ENCODE measurements around the gene PTGIS.

The PTGIS gene

GRCh38 chr20:49519212-49519712 lies 48.7 kb downstream of the PTGIS start:
- Mint-ChIP-seq H3K36me3 (ENCODE audit: low read depth) (no peaks in the 10 kb centered on the region), H3K4me3 (no peak overlapping the region), H3K4me1 (ENCODE audit: low read depth) (no peaks in the 10 kb centered on the region), H3K27me3 (ENCODE audit: low read depth) (peaks cover 34% of the 10 kb centered on the region), H3K27ac (no peak overlapping the region), H3K9me3 (no peaks in the 10 kb centered on the region)

GRCh38 chr20:49518576-49518975 lies 49.4 kb downstream of the PTGIS start:
- H3K9me3 Mint-ChIP-seq, result no peaks in the 10 kb centered on the region
- H3K4me1 Mint-ChIP-seq (ENCODE audit: low read depth), result no peaks in the 10 kb centered on the region
- peaks cover 34% of the 10 kb centered on the region for H3K27me3 Mint-ChIP-seq (ENCODE audit: low read depth)
- no peak overlapping the region for H3K27ac Mint-ChIP-seq
- H3K4me3 Mint-ChIP-seq, result no peak overlapping the region
- H3K36me3 Mint-ChIP-seq (ENCODE audit: low read depth), result no peaks in the 10 kb centered on the region

GRCh38 chr20:49517805-49518100 lies 50.2 kb downstream of the PTGIS start:
- Mint-ChIP-seq H3K4me1 (ENCODE audit: low read depth) (no peaks in the 10 kb centered on the region), H3K4me3 (no peak overlapping the region), H3K27ac (no peak overlapping the region), H3K9me3 (no peaks in the 10 kb centered on the region), H3K27me3 (ENCODE audit: low read depth) (peaks cover 31% of the 10 kb centered on the region), H3K36me3 (ENCODE audit: low read depth) (no peaks in the 10 kb centered on the region)

- H3K9me3 Mint-ChIP-seq, result no peaks in the 10 kb centered on the region
- H3K4me3 Mint-ChIP-seq, result no peak overlapping the region
- H3K4me1 Mint-ChIP-seq (ENCODE audit: low read depth), result no peaks in the 10 kb centered on the region
- H3K36me3 Mint-ChIP-seq (ENCODE audit: low read depth), result no peaks in the 10 kb centered on the region
- H3K27ac Mint-ChIP-seq, result no peak overlapping the region
- H3K27me3 Mint-ChIP-seq (ENCODE audit: low read depth), result peaks cover 28% of the 10 kb centered on the region
Measured at GRCh38 chr20:49516916-49517804, 50.8 kb downstream of the PTGIS start.

- Mint-ChIP-seq H3K36me3 (ENCODE audit: low read depth) (no peaks in the 10 kb centered on the region), H3K4me1 (ENCODE audit: low read depth) (no peaks in the 10 kb centered on the region), H3K9me3 (no peaks in the 10 kb centered on the region), H3K4me3 (no peak overlapping the region), H3K27ac (no peak overlapping the region), H3K27me3 (ENCODE audit: low read depth) (peaks cover 28% of the 10 kb centered on the region)
Measured at GRCh38 chr20:49515586-49515985, 52.4 kb downstream of the PTGIS start.

GRCh38 chr20:49513517-49513916 lies 54.4 kb downstream of the PTGIS start:
- Mint-ChIP-seq H3K36me3 (ENCODE audit: low read depth) (no peaks in the 10 kb centered on the region), H3K9me3 (no peaks in the 10 kb centered on the region), H3K27ac (no peak overlapping the region), H3K4me3 (no peak overlapping the region), H3K4me1 (ENCODE audit: low read depth) (no peaks in the 10 kb centered on the region), H3K27me3 (ENCODE audit: low read depth) (peaks cover 39% of the 10 kb centered on the region)

GRCh38 chr20:49513009-49513408 lies 54.9 kb downstream of the PTGIS start:
- Mint-ChIP-seq H3K27ac (no peak overlapping the region), H3K36me3 (ENCODE audit: low read depth) (no peaks in the 10 kb centered on the region), H3K9me3 (no peaks in the 10 kb centered on the region), H3K4me1 (ENCODE audit: low read depth) (no peaks in the 10 kb centered on the region), H3K4me3 (no peak overlapping the region), H3K27me3 (ENCODE audit: low read depth) (peaks cover 39% of the 10 kb centered on the region)

GRCh38 chr20:49511788-49512525 lies 56.0 kb downstream of the PTGIS start:
- Mint-ChIP-seq H3K27me3 (ENCODE audit: low read depth) (peaks cover 44% of the 10 kb centered on the region), H3K27ac (no peak overlapping the region)

GRCh38 chr20:49510562-49511122 lies 57.3 kb downstream of the PTGIS start:
- no peaks in the 10 kb centered on the region for H3K9me3 Mint-ChIP-seq
- no peaks in the 10 kb centered on the region for H3K36me3 Mint-ChIP-seq (ENCODE audit: low read depth)
- H3K4me3 Mint-ChIP-seq, result no peak overlapping the region
- no peaks in the 10 kb centered on the region for H3K4me1 Mint-ChIP-seq (ENCODE audit: low read depth)
- H3K27ac Mint-ChIP-seq, result no peak overlapping the region
- peaks cover 55% of the 10 kb centered on the region for H3K27me3 Mint-ChIP-seq (ENCODE audit: low read depth)

More at GRCh38 chr20:49511788-49512525, 56.0 kb downstream of the PTGIS start:
- H3K4me1 Mint-ChIP-seq (ENCODE audit: low read depth), result no peaks in the 10 kb centered on the region
- no peaks in the 10 kb centered on the region for H3K36me3 Mint-ChIP-seq (ENCODE audit: low read depth)
- H3K9me3 Mint-ChIP-seq, result no peaks in the 10 kb centered on the region
- H3K4me3 Mint-ChIP-seq, result no peak overlapping the region

GRCh38 chr20:49508435-49509199 lies 59.3 kb downstream of the PTGIS start:
- no peaks in the 10 kb centered on the region for H3K4me1 Mint-ChIP-seq (ENCODE audit: low read depth)
- H3K9me3 Mint-ChIP-seq, result no peaks in the 10 kb centered on the region
- H3K36me3 Mint-ChIP-seq (ENCODE audit: low read depth), result no peaks in the 10 kb centered on the region
- H3K27ac Mint-ChIP-seq, result no peak overlapping the region
- H3K27me3 Mint-ChIP-seq (ENCODE audit: low read depth), result peaks cover 49% of the 10 kb centered on the region
- no peak overlapping the region for H3K4me3 Mint-ChIP-seq

- Mint-ChIP-seq H3K27ac (no peak overlapping the region), H3K27me3 (ENCODE audit: low read depth) (peaks cover 51% of the 10 kb centered on the region), H3K4me3 (no peak overlapping the region), H3K36me3 (ENCODE audit: low read depth) (no peaks in the 10 kb centered on the region), H3K4me1 (ENCODE audit: low read depth) (no peaks in the 10 kb centered on the region), H3K9me3 (no peaks in the 10 kb centered on the region)
Measured at GRCh38 chr20:49507741-49508434, 60.0 kb downstream of the PTGIS start.

GRCh38 chr20:49505518-49505917 lies 62.4 kb downstream of the PTGIS start:
- no peaks in the 10 kb centered on the region for H3K4me1 Mint-ChIP-seq (ENCODE audit: low read depth)
- no peaks in the 10 kb centered on the region for H3K36me3 Mint-ChIP-seq (ENCODE audit: low read depth)
- no peak overlapping the region for H3K4me3 Mint-ChIP-seq
- H3K9me3 Mint-ChIP-seq, result no peaks in the 10 kb centered on the region
- H3K27me3 Mint-ChIP-seq (ENCODE audit: low read depth), result peaks cover 44% of the 10 kb centered on the region
- H3K27ac Mint-ChIP-seq, result no peak overlapping the region

GRCh38 chr20:49503176-49503575 lies 64.8 kb downstream of the PTGIS start:
- Mint-ChIP-seq H3K27ac (no peak overlapping the region), H3K4me3 (no peak overlapping the region), H3K9me3 (no peaks in the 10 kb centered on the region), H3K36me3 (ENCODE audit: low read depth) (no peaks in the 10 kb centered on the region), H3K27me3 (ENCODE audit: low read depth) (peaks cover 31% of the 10 kb centered on the region), H3K4me1 (ENCODE audit: low read depth) (no peaks in the 10 kb centered on the region)

GRCh38 chr20:49501917-49502316 lies 66.0 kb downstream of the PTGIS start:
- no peaks in the 10 kb centered on the region for H3K9me3 Mint-ChIP-seq
- no peaks in the 10 kb centered on the region for H3K36me3 Mint-ChIP-seq (ENCODE audit: low read depth)
- H3K27me3 Mint-ChIP-seq (ENCODE audit: low read depth), result peaks cover 27% of the 10 kb centered on the region
- no peak overlapping the region for H3K27ac Mint-ChIP-seq
- H3K4me3 Mint-ChIP-seq, result no peak overlapping the region
- no peaks in the 10 kb centered on the region for H3K4me1 Mint-ChIP-seq (ENCODE audit: low read depth)

Measured in T-helper 1 cell treated with Interleukin-12 subunit alpha and Interleukin-12 subunit beta and Interleukin-4 antibody, amounts not matched to agents 30 μg/mL and 1 μg/mL, for 36 hours (primary cell).